Stromal cell of bone marrow (primary cell): ENCODE results near the gene FTCD.
"Not testable (repeated sequence)": the region's sequence is repeated elsewhere in the genome, so short reads cannot be mapped to it uniquely, and the experiment has no call there.

Source experiments
- DNase-seq: peaks from one replicate; pipeline ENCODE4 v3.0.0-alpha.2; 2012; ENCODE audit warnings: low read depth

Gene FTCD

DNA sequence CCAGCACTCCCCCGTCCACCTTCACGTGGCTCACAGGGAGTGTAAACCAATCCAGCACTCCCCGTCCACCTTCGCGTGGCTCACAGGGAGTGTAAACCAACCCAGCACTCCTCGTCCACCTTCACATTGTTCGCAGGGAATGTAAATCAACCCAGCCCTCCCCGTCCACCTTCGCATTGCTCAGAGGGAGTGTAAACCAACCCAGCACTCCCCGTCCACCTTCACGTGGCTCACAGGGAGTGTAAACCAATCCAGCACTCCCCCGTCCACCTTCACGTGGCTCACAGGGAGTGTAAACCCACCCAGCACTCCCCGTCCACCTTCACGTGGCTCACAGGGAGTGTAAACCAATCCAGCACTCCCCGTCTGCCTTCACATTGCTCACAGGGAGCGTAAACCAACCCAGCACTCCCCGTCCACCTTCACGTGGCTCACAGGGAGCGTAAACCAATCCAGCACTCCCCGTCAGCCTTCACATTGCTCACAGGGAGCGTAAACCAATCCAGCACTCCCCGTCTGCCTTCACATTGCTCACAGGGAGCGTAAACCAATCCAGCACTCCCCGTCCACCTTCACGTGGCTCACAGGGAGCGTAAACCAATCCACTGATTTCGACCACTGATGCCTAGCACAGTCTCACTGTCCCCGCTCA is 14.9 kb downstream of the FTCD start:
- DNase-seq, result not testable (repeated sequence)

DNA sequence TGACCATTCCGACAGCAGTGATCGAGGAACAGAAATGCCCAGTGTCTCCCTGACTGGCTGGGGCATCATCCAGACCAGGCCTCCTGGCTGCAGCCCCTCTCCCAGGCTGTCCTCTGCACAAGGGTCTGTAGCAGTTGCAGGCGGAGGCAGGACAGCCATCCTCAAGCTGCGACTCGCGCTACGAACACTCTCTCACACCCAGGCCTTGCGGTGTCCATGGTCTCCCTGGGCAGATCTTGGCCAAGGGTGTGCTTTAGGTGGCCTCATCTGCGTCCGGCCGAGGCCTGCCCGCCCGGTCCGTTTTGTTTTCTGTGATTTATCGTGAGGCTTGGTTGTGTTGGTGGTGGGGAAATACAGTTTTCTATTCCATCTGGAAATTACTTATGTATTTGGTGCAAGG is 15.7 kb downstream of the FTCD start:
- no peak for DNase-seq

DNA sequence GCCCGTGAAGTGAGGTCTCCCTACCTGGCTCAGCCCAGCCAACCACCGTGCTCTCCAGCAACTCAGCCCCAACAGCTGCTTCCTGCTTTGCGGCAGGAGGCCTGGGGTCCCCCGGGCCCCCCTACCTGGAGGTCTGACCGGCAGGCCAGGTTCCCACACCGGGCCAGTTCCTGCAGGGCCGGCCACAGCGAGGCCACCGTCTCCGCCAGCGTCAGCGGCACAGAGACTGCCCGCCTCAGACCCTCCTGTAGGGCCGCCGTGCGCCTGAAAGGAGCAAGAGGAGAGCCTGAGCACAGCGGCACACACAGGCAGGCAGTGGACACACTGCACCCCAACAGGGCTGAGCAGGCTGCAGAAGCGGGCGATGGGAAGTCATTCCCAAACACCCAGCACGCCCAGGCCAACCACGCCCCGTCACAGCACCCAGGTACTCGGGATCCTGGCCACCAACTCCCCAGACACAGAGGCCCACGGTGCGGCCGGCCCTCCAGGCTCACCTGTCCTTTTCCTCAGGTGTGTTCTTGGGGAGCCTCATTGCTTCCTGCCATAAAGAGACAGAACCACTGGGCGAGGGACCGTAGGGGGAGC is 16.9 kb downstream of the FTCD start:
- DNase-seq, result no peak

- no peak for DNase-seq
These were observed 17.5 kb downstream of the FTCD start for GRCh38 chr21:46137908-46138307.

DNA sequence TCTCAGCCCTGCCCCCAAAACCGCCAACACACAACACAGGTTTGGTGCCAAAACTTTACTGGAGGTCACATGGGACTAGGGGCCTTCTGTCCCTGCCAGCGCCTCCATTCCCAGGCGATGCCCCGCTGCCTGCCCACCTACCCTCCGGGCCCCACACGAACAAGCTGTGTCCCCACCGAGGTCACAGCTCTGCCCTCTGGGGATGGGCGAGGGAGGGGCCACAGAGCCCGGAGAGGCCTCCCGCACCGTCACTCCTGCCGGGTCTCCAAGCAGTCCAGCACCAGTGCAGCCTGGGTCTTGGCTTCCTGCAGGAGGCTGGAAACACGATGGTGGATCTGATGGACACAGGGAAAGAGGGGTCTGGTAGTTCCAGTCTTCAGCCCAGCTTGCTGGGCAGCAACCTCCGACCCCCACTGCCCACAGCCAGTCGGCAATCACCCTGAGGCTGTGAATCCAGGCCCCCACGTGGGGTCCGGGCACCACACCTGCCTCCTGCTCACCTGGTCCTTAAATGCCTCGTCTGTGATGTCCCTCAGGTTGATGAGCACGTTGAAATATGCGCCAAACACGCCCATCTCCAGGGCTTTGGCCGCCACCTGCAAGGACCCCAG is 18.5 kb downstream of the FTCD start:
- no peak for DNase-seq

DNA sequence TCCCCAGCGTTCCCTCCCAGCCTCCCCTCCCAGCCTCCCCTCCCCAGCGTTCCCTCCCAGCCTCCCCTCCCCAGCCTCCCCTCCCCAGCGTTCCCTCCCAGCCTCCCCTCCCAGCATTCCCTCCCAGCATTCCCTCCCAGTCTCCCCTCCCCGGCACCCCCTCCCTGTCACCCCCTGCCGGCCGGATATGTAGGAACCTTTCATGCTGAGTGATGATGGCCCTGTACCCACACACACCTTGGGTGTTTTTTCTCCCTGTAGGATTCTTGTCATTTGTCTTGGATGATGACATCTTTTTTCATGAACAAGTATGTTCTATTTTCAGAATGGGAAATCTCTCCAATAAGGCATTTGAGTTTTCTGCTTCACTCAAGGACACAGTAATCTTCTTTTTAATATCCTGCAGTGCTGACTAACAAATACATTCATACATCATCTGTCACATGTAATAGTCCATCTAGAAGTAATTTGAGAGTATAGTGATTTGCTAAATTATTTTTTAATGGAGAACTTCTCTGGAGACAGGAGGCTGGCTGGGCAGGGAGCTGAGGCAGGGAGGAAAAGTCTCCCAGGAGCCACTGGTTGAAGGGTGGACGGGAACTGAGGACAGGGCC is 19.5 kb downstream of the FTCD start:
- no peak for DNase-seq

- DNase-seq, result no peak
These were observed 23.3 kb downstream of the FTCD start for GRCh38 chr21:46131838-46132651.

DNA sequence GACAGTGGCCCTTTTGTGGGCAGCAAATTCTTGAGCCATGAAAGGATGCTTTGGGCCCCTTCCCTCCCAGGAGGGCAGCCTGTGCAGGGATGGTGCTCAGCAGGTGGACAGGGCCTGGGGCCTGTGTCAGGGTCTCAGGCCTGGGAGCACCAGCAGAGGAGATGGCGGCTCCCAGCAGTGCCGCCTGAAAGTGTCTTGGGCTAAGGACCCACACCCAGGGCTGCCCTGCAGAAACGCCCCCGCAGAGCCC is 23.9 kb downstream of the FTCD start:
- DNase-seq, result no peak

DNA sequence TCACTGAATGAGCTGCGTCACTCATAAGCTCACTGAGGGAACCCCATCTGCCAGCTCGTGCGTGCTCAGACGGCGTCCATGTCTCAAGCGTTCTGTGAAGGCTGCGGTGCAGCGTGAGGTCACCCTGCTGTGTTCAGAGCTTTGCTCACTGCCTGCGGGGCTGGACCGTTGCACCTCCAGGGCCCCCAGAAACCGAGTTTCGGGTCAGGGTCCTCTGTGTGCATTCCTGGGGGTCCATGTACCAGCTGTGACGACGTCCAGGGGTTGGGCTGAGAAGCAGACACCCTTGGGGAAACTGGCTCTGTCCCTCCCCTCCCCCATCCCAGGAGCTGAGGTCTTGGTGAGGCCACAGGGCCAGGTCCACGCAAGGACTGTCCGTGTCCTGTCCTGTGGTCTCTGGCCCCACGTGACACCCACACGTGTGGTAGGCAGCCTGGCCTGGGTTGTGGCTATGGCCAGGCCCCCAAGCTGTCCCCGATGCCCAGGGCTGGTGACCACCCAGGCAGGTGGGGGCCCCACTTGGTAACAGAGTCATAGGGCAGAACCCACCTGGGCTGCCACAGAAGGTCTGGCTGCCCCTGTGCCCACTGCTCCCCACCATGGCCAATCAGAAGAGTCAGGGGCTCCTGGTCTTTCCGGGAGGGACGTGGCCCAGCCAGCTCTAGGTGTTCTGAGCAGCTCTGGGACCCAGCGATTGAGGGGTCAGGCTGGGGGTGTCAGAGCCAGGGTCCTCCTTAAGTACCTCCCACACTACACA is 24.4 kb downstream of the FTCD start:
- no peak for DNase-seq

DNA sequence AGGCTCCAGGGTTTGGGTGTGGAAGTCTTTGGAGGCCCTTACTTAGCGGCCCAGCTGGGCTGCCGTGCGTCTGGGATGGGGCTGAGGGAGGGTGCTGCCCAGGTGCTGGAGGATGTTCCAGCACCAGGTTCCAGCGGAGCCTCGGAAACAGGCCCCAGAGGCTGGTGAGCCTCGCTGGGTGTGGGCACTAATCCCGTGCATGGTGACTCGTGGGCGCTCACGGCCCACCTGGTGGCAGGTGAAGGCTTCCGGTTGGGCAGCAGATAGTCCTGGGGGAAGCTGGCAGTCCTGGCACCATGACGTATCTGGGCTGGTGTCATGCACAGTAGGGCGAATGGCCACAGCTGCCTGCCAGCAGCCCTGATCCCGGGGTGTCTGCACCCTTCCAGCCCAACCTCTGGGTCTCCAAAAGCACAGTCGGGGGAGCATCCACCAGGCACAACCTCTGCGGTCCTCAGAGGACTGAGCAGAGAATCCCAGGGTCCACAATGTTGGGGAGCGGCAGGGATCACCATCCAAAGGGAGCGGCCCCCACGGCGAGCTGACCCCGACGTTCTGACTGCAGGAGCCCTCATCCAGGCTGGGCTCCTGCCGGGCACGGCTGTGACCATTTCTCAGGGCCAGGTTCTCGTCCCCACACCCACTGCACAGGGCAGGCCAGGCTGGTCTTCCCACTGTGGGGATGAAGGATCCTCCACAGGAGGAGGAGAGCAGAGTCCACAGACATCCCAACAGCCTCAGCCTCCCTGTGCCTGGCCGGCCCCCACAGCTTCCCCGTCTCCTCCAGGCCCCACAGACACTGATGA is 25.3 kb downstream of the FTCD start:
- no peak for DNase-seq

DNA sequence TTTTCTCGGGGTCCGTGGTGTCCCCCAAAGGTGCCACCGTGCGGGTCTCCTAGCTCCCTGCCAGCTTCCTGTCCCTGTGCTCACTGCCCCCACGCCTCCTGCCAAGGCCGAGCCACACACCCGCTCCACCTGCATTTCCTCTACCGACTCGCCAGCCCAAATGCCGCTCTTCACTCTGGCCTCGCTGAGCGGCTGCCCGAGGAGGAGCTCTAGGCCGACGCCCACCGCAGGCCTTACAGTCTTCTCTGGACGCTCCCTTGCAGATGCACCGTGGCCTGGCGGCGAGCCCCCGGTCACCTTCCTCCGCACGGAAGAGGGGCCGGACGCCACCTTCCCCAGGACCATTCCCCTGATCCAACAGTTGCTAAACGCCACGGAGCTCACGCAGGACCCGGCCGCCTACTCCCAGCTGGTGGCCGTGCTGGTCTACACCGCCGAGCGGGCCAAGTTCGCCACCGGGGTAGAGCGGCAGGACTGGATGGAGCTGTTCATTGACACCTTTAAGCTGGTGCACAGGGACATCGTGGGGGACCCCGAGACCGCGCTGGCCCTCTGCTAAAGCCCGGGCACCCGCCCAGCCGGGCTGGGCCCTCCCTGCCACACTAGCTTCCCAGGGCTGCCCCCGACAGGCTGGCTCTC is 26.3 kb downstream of the FTCD start:
- no peak for DNase-seq

GRCh38 chr21:46128106-46128932 is 27.1 kb downstream of the FTCD start:
- DNase-seq, result no peak

- no peak for DNase-seq
These were observed 27.9 kb downstream of the FTCD start for GRCh38 chr21:46127239-46128105.

- no peak for DNase-seq
These were observed 28.8 kb downstream of the FTCD start for GRCh38 chr21:46126309-46127238.

- DNase-seq, result no peak
These were observed 29.5 kb downstream of the FTCD start for GRCh38 chr21:46125846-46126301.

- no peak for DNase-seq
These were observed 30.2 kb downstream of the FTCD start for GRCh38 chr21:46124926-46125845.
